HG03108 (cell line): ENCODE measurements around the gene PRAC1.

Experiments
- ATAC-seq: cut with Tn5 transposase; IDR thresholded peaks from one replicate; pipeline ENCODE4 v1.9.1; 2021; ENCODE audit warnings: moderate library complexity; ENCODE audit not compliant: unreplicated experiment

Gene PRAC1

DNA sequence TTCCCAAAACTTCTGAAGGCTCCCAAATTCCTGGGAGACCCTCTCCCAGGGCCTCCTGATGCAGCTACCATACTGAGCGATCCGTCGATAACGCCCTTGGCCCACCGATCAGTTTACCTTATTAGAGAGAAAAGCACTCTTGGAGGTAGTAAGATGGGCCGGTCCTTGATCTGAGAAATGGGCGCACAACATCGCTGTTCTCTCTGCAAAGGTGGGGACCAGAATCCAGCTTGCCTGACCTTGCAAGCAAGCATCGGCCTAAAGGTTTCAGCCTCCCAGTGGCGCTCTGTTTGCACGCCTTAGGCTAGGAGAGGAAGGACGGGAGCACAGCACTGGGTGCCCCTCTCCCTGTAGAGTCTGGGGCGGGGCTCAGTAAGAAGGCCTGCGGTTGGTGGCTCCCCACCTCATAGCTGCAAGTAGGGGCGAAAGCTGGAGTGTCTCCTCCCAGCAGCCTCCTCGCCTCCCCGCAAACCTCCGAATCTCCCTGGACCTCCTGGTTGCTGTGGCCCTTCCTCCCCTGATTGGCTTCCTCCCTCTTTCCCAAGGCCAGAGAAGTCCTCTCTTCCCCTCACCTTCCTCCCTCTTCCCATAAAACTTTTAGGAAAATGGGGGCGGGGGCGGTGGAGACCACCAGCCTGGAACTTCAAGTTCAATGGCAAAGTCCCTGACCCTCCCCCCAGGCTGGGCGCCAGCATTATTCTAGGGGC lies at the start of gene PRAC1:
Gene PRAC1 (minus strand): TSS at position 318 of the 707 bp plus-strand sequence. CDS start 126 bp downstream, at position 192.
- ATAC-seq = no peak

DNA sequence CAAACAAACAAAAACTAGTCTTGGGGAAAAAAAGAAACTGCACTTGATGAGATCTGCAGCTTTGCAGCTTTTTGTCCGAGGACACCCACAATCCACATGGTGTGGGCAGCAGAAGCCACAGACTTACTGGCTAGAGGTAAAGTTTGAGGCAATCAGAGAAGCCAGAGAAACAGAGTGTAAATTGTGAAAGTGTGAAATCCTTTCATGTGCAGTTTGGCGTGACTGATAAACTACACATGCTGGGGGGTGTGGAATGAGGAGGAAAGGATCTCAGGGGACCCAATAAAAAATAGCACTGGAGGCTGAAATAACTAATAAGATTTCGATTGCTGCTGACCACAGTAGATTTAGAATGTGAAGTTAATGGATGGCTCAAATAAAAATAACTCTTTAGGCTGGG lies 48.6 kb upstream of the PRAC1 start:
- ATAC-seq = no peak

DNA sequence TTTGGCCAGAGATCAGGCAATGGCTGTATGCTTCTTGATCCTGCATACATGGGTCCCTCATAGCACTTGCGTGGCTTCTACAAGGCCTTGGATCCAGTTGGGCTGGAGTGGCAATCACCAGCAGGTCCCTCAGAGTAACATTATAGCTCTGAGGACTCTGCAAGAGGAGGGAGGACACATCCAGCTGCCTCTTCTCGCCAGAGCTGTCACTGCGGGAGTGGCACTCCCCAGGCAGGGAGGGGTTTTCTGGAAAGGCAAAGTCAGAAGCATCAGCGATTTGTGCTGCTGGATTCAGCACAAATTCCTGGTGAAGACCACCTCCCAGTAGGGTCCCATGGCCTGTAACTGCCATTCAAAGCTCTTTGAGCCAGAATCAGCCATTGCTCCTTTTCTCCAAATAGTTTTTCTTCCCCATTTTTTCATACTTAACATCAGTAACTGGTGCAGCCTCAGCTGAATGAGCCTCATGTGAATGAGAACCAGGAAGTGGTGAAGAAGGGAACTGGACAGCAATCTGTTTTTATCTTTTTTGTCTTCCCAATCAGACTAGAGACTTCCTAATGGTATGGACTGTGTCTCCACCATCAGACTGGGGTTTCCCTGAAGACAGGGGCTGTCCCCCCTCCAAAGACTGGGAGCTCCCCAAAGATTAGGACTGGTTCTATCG lies 46.8 kb upstream of the PRAC1 start:
- no peak for ATAC-seq

- no peak for ATAC-seq
These were observed 45.0 kb upstream of the PRAC1 start for GRCh38 chr17:48767263-48767774.

- no peak for ATAC-seq
These were observed 38.8 kb upstream of the PRAC1 start for GRCh38 chr17:48761114-48761513.

GRCh38 chr17:48760411-48760810 lies 38.1 kb upstream of the PRAC1 start:
- no peak for ATAC-seq

DNA sequence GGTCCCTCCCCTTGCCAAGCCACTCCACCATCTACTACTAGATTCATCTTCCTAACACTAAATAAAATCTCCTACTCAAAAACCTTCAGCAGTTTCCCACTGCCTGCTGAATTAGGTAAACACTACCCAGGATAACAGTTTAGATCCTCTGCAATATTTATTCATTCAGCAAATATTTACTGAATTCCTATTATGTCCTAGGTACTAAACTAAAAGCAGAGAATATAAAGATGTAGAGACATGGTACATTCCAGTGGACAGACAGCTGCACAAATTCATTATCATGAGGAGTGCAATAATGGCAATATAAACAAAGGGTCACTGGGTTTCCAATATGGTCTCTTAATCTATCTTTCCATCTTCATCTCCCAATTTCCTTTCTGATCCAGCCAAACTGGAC lies 37.0 kb upstream of the PRAC1 start:
- no peak for ATAC-seq

- ATAC-seq = no peak
These were observed 35.2 kb upstream of the PRAC1 start for GRCh38 chr17:48757524-48757961.

DNA sequence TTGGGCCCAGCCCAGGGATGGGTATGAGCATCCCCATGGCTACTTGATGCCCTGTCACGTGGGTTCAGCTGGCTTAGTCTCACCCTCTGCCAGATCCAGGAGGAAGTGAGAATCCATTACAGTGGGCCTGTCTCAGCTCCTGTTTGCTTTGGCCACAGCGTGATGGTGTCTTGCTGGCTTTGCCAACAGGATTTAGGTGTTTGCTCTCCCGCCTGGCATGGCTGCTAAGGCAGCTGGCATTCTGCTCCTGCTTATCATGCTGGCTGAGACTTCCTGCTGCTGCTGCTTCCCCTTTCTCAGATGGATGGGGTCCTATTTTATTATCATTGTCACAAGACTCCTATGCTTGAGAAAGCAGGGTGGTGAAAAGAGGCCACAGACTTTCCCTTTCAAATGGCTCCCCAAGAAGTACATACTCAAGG lies 34.5 kb upstream of the PRAC1 start:
- no peak for ATAC-seq

GRCh38 chr17:48755356-48755755 lies 33.0 kb upstream of the PRAC1 start:
- no peak for ATAC-seq

DNA sequence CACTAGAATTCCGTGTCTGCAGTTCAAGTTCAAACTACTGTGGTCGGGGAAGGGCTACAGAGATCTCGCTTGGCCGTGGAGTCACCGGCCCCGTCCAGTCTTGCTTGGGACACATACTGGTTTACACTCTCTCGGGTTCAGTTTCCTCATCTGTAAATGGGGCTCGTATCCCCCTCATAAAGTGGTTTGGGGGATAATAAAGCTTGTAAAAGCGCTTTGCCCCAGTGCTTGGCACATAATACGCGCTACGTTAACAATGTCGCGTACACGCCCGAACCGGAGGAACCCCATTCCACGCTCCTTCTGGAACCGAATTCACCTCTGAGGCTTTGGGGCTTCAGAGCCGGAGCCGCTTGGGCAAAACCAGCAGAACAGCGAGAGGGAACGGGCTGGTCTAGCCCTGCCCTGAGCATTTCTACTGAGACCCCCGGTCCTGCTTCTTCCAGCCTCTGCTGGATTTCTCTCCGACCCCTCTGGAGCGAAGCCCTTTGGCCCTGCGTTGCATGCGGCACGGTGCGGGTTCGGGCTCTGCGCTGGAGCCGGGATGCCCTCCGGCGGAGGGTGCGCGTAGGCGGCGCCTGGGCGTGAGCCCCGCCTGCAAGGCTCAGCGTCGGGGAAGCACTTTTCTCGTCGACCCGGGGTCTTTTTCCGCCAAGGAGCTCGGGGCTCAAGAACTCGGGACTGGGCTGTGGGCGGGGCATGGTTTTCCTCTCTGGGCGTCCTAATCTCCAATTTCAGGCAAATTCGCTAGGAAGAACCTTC lies 32.4 kb upstream of the PRAC1 start:
- ATAC-seq = no peak

- ATAC-seq = no peak
These were observed 31.6 kb upstream of the PRAC1 start for GRCh38 chr17:48753794-48754499.

GRCh38 chr17:48752399-48753288 lies 30.3 kb upstream of the PRAC1 start:
- ATAC-seq = no peak

GRCh38 chr17:48751733-48752398 lies 29.5 kb upstream of the PRAC1 start:
- ATAC-seq = no peak

- no peak for ATAC-seq
These were observed 28.9 kb upstream of the PRAC1 start for GRCh38 chr17:48751172-48751571.

DNA sequence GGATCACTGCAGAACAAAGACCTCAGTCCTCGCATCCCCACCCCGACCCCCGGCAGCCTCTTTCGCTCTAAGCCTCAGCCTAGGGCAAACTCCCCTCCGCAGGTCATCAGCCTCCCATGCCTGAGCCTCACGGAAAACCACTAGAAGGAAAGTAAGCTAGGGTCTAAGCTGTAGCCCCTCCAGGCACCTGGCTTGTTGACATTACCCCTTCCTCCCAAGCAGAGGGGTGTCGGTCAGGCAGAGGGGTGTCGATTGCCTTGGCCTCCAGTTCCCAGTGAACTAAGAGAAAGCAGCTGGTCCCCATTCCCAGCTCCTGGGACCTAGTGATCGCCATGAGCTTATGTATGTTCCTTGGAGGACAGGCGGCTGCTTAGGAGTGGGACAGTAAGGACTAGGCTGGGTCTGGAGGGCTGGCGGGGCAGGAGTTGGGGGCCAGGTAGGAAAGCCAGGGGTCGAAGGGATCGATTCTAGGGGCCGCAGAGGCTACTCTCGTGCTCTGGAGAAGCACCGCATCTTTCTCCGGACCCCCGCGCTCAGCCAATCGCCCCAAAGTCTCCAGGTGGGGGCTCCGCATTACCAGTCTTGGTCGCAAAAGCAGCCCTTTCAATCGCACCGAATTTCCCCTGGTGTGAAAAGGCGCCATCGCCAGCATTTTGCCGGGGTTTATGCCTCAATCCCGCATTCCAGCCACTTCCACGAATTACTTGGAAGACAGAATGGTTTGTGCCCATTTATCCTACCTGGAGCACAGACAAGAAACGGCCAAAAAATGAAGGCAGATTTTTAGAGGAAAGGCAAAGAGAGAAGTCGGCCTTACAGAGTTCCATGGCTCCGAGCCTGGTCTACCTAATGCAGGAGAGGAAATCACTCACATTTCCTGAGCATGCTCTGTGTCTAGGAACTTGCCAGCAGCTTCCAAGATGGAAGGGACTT lies 27.6 kb upstream of the PRAC1 start:
- no peak for ATAC-seq

DNA sequence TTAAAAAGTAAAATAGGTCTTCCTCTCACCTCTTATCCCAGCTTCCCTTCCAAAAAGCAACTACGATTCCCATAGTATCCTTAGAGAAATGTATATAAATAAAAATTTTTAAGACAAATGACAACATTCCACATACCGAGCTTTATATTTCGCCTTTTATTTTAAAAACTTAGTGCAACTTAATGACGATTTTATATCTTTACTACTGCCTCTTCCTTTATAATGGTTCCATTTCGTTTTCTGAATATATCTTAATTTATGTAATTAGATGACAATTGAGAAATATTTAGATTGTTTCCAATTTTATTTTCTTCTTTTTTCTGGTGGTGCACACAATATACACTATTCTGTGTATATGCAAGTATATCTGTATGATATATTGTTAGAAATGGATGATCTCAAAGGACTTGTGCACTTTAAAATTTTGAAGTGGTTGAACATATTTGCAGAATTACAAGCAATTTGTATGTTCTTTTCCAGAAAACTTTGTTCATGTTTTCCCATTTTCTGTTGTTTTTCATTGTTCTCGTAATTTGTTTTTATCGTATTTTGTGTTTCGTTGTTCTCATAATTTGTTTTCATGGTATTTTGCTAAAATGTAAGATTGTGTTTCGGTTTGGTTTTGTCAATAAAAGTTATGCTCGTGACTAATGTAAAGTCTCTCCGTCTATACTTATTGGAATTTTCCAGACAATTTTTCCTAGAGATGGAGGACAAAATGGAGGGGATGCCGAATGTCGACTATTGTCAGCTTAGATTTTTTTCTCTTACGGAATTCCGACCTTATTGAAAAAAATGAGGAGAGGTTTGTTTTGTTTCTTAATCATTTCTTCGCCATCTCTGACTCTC lies 26.6 kb upstream of the PRAC1 start:
- no peak for ATAC-seq
